Ovary (tissue), 9 donors: ENCODE results near the gene PGBD5. TPM values are rescaled to one million over a fixed set of nuclear protein-coding genes. Genes with fewer than 3 reads are reported as not detected.
A peak's percentile ranks its signal among the peaks of the same experiment; 100 is the strongest.

Source experiments
- DNase-seq, 5 donors: peaks; one replicate each; pipeline ENCODE4 v3.0.0-alpha.2; 2019 to 2020
- H3K27ac ChIP-seq, 2 donors: fragments of 200-600 bp; one replicate each; pipeline versions ENCODE4 v1.5.1 to v1.8.0; 2019 to 2022
- H3K27me3 ChIP-seq: fragments of 200-600 bp; one replicate; pipeline ENCODE4 v1.8.0; 2022
- H3K36me3 ChIP-seq: fragments of 200-600 bp; sonication (generic); one replicate; pipeline ENCODE4 v1.5.1; 2019
- H3K4me1 ChIP-seq: one replicate; pipeline ENCODE4 v1.8.1; 2013; ENCODE audit warnings: mild to moderate bottlenecking, moderate library complexity; ENCODE audit not compliant: insufficient read depth
- H3K4me3 ChIP-seq: fragments of 200-600 bp; sonication (generic); one replicate; pipeline ENCODE4 v1.5.1; 2017
- H3K9me3 ChIP-seq, 2 donors: fragments of 200-600 bp in 1 of 2; sonication (generic) in 1 of 2; one replicate each; pipeline versions ENCODE4 v1.5.1 to v1.8.1; 2013 to 2019; ENCODE audit warnings: mild to moderate bottlenecking in 1 of 2, moderate library complexity in 1 of 2
- CTCF ChIP-seq, 3 donors: fragments of 450-650 bp in 2 of 3; fragments of 200-600 bp in 1 of 3; IDR thresholded peaks; one replicate each; pipeline versions ENCODE4 v1.5.1 to v1.8.0; 2016 to 2022; ENCODE audit warnings: antibody characterized with exemption in 3 of 3, mild to moderate bottlenecking in 1 of 3
- EP300 ChIP-seq: sonication (generic); formaldehyde crosslinking; IDR thresholded peaks from one replicate; pipeline ENCODE4 v1.6.1; 2017; ENCODE audit warnings: antibody characterized with exemption
- POLR2A ChIP-seq: fragments of 450-650 bp; IDR thresholded peaks from one replicate; pipeline ENCODE4 v1.6.1; 2017; ENCODE audit warnings: antibody characterized with exemption, mild to moderate bottlenecking, moderate library complexity
- WGBS, 3 donors: extraction: QIAGEN DNeasy Blood & Tissue Kit in 1 of 3; methylation state at CpG; one replicate each; pipeline versions ENCODE4 v1.1.5 to v1.1.7; 2013 to 2017; 5-methylcytosine and 5-hydroxymethylcytosine counted together
- intact Hi-C, 4 donors: fragments of 100-400 bp; cut with DNase I; formaldehyde crosslinking; loops; one replicate each; pipeline versions ENCODE4 v1.11.0 to v1.15.1; 2022 to 2023
- polyA plus RNA-seq, 2 donors: library from polyadenylated mRNA; stranded (reverse); fragments of 200-250 nt in 1 of 2; fragments of 350-450 nt in 1 of 2; fragmentation: Illumina TruSeq in 1 of 2; extraction: RNeasy Lipid Tissue Mini Kit (QIAGEN cat#74804) in 1 of 2; gene quantifications; one replicate each; pipeline ENCODE4 v1.2.3, GENCODE V29; 2013 to 2014
- total RNA-seq, 7 donors: library from RNA; depleted of rRNA in 2 of 7; stranded (reverse); fragments of >200 nt in 2 of 7; fragmentation: NEBNext Ultra II Directional in 3 of 7; extraction: Animal tissue kit (Norgen Biotek cat#: 25700) in 3 of 7; gene quantifications; one replicate each; pipeline versions ENCODE4 v1.1.0 to v1.2.4, GENCODE V29; 2016 to 2023
- donor health status: DM: no; HTN: no; CAD: no; lungs with moderate emphysema.
- donor health status: DM: no; HTN: no; CAD: no.
- donor health status: Bipolar disorder and iron deficiency.
- donor health status: DM: yes; HTN: yes; CAD: no.
- donor health status: DM: no; HTN: no; CAD: no.
- donor health status: DM: yes; HTN: yes; CAD: no.

Gene PGBD5
- total and polyA plus RNA-seq, 9 donors = 0.12 to 2.6 (median 1.1) TPM

- Histone ChIP-seq H3K27ac (no peak overlapping the region), H3K36me3 (no peaks in the 10 kb centered on the region), H3K27me3 (no peaks in the 10 kb centered on the region), H3K4me1 (peaks cover 2% of the 10 kb centered on the region), H3K4me3 (no peak overlapping the region), H3K9me3 (no peaks in the 10 kb centered on the region)
- TF ChIP-seq CTCF (IDR thresholded peaks at IDR 0.05) (no peak), EP300 (no peak), POLR2A (no peak)
- peak in 2 of 5 donors; percentile 9 to 12 for DNase-seq
- 71 to 79% (median 77%) methylated on average over 7 of the region's 7 CpGs for WGBS, 3 donors
- intact Hi-C loops = no loop called here
Observed at GRCh38 chr1:230285351-230285750, 140.8 kb downstream of the PGBD5 start.

- Histone ChIP-seq H3K36me3 (no peaks in the 10 kb centered on the region), H3K27me3 (no peaks in the 10 kb centered on the region), H3K4me1 (peaks cover 2% of the 10 kb centered on the region), H3K4me3 (no peak overlapping the region), H3K27ac (no peak overlapping the region), H3K9me3 (no peaks in the 10 kb centered on the region)
- WGBS, 3 donors = 81 to 86% (median 82%) methylated on average over 10 of the region's 10 CpGs
- peak in 1 of 5 donors; percentile 12 for DNase-seq
- no peak for TF ChIP-seq EP300
- intact Hi-C loops = no loop called here
Observed at GRCh38 chr1:230284891-230285290, 141.2 kb downstream of the PGBD5 start.

GRCh38 chr1:230283678-230284077 is 142.5 kb downstream of the PGBD5 start:
- Histone ChIP-seq H3K36me3 (no peaks in the 10 kb centered on the region), H3K9me3 (no peaks in the 10 kb centered on the region), H3K27me3 (no peaks in the 10 kb centered on the region), H3K4me3 (no peak overlapping the region), H3K4me1 (peaks cover 2% of the 10 kb centered on the region), H3K27ac (no peak overlapping the region)
- TF ChIP-seq POLR2A = no peak
- no peak for TF ChIP-seq EP300
- no peak for TF ChIP-seq CTCF (IDR thresholded peaks at IDR 0.05)
- 96% methylated on average over 12 of the region's 12 CpGs for WGBS, 3 donors
- peak in 2 of 5 donors; percentile 12 to 15 for DNase-seq
- intact Hi-C loops = no loop called here

GRCh38 chr1:230282157-230282556 is 144.0 kb downstream of the PGBD5 start:
- H3K27me3 ChIP-seq = no peaks in the 10 kb centered on the region
- no peak overlapping the region for H3K27ac ChIP-seq
- no peak overlapping the region for H3K4me3 ChIP-seq
- H3K4me1 ChIP-seq = peaks cover 2% of the 10 kb centered on the region
- DNase-seq = peak in 2 of 5 donors; percentile 12 to 23
- H3K36me3 ChIP-seq = no peaks in the 10 kb centered on the region
- TF ChIP-seq CTCF (IDR thresholded peaks at IDR 0.05) (no peak), POLR2A (no peak), EP300 (no peak)
- WGBS, 3 donors = 44 to 59% (median 47%) methylated on average over 3 of the region's 3 CpGs
- intact Hi-C loops = no loop called here
- H3K9me3 ChIP-seq = no peaks in the 10 kb centered on the region

GRCh38 chr1:230281556-230281955 is 144.6 kb downstream of the PGBD5 start:
- DNase-seq = peak in 4 of 5 donors; percentile 24 to 63 (median 50)
- 14 to 45% (median 19%) methylated on average over 17 of the region's 17 CpGs for WGBS, 3 donors
- no peaks in the 10 kb centered on the region for H3K27me3 ChIP-seq
- no peak for TF ChIP-seq EP300
- TF ChIP-seq CTCF (IDR thresholded peaks at IDR 0.05) = no peak
- TF ChIP-seq POLR2A = no peak
- intact Hi-C loops = no loop called here
- peaks cover 2% of the 10 kb centered on the region for H3K4me1 ChIP-seq
- H3K36me3 ChIP-seq = no peaks in the 10 kb centered on the region
- H3K9me3 ChIP-seq = no peaks in the 10 kb centered on the region
- H3K4me3 ChIP-seq = no peak overlapping the region
- no peak overlapping the region for H3K27ac ChIP-seq
